Body of pancreas (tissue), 4 donors: Measurements from ENCODE around the gene JADE3.

Experiments
- POLR2A ChIP-seq, 3 donors: fragments of 450-650 bp; IDR thresholded peaks; one replicate each; pipeline ENCODE4 v1.6.1; 2016; ENCODE audit warnings: antibody characterized with exemption in 3 of 3, mild to moderate bottlenecking in 2 of 3
- TF ChIP-seq, protein P1 (sequence below), 7 experiments: fragments of 450-650 bp in 4 of 7; fragments of 200-600 bp in 3 of 7; sonication (generic) in 3 of 7; IDR thresholded peaks; one replicate each; pipeline ENCODE4 v1.5.1; 2016 to 2019; ENCODE audit warnings: antibody characterized with exemption in 7 of 7

DNA sequence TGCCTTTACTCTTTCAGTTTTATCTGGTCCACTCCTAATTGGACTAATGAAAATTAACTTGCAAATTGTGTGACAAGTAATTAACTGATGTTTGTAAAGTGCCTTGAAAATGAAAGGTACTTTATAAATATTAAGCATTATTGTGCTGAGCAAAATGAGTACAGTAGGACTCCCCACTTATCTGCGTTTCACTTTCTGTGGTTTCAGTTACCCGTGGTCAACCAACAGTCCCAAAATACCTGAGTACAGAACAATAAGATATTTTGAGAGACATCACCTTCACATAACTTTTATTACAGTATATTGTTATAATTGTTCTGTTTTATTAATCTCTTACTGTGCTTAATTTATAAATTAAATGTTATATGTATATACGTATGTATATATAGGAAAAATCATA, 27.4 kb upstream of the JADE3 start:
- TF ChIP-seq, protein P1, sequence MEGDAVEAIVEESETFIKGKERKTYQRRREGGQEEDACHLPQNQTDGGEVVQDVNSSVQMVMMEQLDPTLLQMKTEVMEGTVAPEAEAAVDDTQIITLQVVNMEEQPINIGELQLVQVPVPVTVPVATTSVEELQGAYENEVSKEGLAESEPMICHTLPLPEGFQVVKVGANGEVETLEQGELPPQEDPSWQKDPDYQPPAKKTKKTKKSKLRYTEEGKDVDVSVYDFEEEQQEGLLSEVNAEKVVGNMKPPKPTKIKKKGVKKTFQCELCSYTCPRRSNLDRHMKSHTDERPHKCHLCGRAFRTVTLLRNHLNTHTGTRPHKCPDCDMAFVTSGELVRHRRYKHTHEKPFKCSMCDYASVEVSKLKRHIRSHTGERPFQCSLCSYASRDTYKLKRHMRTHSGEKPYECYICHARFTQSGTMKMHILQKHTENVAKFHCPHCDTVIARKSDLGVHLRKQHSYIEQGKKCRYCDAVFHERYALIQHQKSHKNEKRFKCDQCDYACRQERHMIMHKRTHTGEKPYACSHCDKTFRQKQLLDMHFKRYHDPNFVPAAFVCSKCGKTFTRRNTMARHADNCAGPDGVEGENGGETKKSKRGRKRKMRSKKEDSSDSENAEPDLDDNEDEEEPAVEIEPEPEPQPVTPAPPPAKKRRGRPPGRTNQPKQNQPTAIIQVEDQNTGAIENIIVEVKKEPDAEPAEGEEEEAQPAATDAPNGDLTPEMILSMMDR (IDR thresholded peaks at IDR 0.05) = no peak
- no peak for TF ChIP-seq POLR2A (IDR thresholded peaks at IDR 0.05)
